GM04504 (cell line): ENCODE data around the gene MRGPRD.

ENCODE experiments used
- DNase-seq: peaks from one replicate; pipeline ENCODE4 v3.0.0-alpha.2; 2012; ENCODE audit warnings: low read depth

Gene MRGPRD

DNA sequence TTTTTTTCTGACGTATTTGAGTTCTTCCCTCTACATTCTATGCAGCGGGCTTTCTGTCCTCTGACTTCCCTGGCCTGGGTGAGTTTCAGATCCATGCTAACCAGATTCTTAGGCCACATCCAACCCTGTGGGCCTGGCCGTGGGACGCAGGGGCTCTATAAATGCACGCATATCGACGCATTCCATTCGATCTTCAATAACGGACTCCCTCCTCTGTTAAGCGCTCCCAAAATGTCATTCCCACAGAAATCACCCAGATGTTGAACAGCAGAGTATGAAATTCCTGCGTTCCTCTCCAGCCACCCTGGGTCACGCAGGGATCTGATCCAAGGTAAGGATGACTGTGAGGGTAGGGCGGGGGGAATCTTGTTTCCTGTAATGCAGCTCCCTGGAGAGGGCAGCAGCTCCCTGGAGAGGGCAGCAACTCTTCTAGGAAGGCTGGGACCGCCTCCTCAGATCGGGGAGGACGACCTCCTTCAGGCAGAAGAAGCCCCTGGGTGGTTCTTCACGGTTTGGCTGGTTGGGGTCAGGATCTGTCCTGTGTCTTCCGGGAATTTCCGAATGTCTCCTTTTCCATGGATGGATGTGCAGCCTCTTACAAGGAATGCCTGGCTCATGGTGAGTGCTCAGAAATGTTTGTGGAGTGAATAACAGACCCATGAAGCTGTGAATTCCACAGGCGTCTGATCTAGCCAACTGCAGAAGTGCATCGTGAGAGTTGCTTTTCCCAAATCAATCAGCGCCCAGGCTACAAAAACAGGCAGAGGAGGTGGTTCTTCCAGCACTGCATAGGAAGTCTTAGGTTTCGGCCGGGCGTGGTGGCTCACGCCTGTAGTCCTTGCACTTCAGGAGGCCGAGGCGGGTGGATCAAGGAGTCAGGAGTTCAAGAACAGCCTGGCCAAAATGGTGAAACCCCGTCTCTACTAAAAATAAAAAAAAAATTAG is 12.2 kb downstream of the MRGPRD start:
- no peak for DNase-seq

GRCh38 chr11:68966894-68967780 is 13.6 kb downstream of the MRGPRD start:
- no peak for DNase-seq

DNA sequence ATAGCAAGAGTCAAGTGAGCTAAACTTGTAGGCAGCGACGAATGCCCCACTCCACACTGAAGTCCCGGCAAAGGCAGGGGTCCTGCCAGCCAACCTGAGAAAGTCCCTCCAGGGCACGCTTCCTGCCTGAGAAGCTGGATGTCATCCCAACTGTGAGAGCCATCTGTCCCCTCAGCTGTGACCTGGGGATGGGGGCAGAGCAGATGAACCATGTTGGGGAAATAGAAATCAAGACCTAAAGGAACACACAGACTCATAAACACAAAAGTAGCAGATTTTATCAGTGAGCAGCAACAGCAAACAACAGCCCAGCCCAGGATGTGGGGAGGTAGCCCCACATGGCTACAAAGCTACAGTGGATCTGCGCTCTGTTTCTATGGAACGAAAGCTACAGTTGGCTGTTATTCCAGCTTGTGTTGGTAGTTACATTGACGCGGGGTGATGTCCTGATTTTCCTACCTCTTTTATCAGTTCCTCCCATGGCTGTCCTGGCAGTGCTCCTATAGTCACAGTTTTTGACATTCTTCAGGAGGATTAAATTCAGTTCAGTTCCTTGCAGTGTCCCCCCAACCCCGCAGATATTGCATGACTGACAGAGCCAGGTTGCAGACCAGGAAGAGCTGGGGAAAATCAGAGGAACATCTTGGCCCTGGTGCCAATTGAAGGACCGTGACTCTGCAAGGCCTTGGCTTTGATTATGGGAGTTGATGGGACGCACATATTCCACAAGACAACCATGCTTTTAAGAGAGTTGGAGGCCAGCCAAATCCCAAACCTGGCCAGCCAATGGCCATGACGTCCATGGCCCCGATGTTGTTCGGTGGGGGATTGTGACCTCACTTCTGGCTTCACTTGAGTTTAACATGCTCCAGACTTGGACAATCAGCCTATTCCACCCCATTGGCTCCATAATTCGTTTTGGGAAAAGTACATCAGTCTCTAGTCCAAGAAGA is 14.6 kb downstream of the MRGPRD start:
- DNase-seq: no peak

DNA sequence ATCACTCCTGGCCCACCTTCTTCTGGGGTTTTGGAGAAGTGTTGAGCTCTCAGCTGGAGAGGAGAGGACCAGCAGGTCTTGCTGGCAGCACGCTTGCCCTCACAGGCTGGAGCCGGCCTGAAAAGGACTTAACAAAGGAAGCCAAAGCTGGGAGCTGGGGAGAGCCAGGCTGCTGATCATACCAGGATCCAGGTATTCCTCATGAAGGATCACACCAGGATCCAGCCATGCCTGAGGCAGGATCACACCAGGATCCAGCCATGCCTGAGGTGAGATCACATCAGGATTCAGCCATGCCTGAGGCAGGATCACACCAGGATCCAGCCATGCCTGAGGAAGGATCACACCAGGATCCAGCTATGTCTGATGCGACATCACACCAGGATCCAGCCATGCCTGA is 17.0 kb downstream of the MRGPRD start:
- no peak for DNase-seq

DNA sequence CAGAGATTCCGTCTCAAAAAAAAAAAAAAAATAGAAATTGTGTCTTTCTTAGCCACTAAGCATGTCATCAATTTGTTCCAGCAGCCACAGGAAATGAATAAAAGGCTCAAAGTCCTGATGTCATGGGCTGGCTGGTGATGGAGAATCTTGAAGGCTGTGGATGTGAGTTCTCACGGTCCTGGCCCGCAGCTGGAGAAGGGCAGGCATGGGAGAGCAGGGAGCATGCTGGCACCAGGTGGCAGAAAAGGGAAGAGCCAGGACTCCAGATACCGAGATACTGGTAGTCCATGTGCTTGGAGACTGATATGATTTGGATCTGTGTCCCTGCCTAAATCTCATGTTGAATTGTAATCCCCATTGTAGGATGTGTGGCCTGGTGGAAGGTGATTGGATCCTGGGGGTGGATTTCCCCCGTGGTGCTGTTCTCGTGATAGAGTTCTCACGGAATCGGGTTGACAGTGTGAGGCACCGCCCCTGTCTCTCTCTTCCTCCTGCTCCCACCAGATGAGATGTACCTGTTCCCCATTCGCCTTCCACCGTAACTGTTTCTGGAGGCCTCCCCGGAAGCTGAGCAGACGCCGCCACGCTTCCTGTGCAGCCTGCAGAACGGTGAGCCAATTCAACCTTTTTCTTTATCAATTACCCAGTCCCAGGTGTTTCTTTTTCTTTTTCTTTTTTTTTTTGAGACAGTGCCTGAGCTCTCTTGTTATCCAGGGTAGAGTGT is 18.1 kb downstream of the MRGPRD start:
- no peak for DNase-seq

DNA sequence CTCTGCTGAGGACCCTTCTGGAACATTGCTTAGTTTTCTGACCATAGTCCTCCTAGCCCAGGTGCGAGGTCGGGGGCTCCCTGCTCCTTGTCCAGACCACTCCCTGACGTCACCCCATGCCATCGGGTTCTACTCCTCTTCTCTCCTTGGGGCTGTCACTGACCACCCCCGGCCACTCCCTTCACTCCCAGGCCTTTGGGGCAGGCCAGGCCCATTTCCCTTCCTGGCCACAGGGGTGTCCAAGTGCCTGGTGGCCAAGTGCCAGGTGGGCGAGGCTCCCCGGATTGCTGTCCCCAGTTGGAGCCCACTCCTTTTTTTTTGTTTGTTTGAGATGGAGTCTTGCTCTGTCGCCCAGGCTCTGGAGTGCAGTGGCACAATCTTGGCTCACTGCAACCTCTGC is 19.5 kb downstream of the MRGPRD start:
- DNase-seq: no peak

- DNase-seq: no peak
Observed at GRCh38 chr11:68960294-68961071, 20.3 kb downstream of the MRGPRD start.

DNA sequence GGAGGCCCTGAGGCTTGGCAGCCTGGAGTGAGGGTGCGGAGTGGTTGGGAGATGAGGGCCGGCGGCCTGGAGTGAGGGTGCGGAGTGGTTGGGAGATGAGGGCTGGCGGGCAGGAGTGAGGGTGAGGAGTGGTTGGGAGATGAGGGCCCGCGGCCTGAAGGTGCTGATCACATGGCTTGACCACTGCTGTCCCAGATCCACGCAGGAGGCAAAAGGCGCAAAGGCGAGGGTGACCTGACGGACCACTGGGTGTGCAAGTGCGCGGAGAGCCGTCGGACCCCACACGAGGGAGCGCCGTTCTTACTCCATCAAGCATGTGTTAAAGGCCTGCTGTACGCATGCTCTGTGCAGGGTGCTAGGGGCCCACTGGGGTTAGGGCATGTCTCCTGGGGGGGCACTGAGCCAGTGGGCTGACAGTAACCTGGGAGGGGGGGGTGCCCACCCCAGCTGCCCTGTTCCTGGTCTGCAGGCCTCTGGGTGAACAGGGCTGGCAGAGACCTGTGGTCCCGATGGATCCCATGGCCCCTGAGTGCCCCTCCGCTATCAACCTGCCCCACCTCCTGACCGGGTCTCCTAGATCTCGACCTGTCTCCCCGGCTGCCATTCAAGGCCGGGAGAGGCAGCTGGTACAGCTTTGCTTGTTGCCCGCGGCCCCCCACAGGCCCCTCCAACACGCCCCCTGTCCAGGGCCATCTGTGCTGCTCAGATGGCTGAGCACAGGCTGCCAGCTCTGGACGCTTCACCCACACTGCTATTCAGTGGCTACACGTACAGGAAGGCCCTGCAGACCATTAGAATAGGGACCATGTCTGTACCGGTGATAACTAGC is 21.1 kb downstream of the MRGPRD start:
- no peak for DNase-seq

DNA sequence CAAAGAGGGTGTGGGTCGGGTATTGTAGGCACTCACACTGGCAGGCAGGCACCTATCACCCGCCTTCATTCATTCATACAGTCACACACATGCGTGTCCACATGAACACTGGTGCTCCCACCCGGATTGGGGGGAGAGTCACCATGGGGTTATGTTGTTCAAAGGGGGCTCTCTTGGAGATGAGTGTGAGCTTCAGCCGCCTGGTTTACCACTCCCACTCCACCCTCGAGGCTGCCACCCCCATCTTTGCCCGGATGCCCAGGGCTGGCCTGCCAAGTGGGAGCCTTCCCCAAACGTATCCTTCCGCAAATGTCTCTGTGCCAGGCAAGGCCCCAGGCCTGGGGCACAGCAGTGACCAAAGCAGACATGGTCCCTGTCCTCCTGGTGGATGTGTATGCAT is 22.6 kb downstream of the MRGPRD start:
- no peak for DNase-seq

- DNase-seq: no peak
Observed at GRCh38 chr11:68956547-68957254, 24.1 kb downstream of the MRGPRD start.

DNA sequence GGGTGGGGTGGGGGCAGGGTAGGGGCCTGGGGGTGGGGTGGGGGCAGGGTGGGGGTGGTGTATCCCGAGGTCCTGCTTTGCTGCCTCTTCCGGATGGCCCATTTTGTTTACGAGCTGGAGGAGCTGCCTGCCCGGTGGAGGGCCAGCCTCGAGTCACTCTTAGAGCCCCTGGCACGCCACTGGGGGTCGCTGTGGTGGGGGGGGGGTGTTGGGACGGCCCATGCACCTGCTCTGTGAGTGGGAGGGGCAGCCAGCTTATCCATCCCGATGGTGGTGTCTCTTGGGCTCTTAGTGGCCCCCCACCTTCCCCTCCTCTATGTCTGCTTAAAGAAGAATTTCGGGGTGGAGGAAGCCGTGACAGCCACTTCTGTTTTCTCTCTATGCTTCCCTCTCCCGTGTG is 24.6 kb downstream of the MRGPRD start:
- DNase-seq: no peak

- no peak for DNase-seq
Observed at GRCh38 chr11:68955607-68955958, 25.2 kb downstream of the MRGPRD start.

GRCh38 chr11:68954836-68955606 is 25.8 kb downstream of the MRGPRD start:
- DNase-seq: no peak

GRCh38 chr11:68950762-68951161 is 30.0 kb downstream of the MRGPRD start:
- no peak for DNase-seq

DNA sequence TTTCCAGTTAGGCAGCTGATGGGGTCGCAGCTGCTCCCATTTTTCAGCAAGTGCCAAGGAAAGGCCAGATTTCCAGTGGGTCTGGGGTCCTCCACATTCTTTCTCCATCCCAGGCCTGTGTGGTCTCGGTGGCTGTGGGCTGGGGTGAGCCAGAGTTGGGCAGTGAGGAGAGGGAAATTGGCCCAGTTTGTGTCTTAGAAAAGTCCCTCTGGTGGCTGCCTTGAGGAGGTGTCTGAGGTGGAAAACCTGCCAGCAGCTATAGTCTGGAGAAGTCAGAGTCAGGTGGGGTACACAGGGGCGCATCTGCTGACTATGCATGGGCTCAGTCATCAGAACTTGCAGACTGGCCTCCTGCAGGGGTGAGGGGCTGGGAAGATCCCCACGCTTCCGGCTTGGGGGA is 30.5 kb downstream of the MRGPRD start:
- DNase-seq: no peak

DNA sequence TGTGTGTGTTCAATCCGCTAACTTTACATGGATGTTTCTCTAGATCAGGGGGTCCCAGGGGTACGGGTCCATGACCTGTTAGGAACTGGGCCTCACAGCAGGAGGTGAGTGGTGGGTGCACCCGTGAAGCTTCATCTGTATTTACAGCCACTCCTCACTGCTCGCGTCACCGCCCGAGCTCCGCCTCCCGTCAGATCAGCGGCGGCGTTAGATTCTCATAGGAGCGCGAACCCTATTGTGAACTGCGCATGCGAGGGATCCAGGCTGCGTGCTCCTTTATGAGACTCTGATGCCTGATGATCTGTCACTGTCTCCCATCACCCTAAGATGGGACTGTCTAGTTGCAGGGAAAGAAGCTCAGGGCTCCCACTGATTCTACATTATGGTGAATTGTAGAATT is 31.9 kb downstream of the MRGPRD start:
- no peak for DNase-seq

- DNase-seq: no peak
Observed at GRCh38 chr11:68948496-68948895, 32.3 kb downstream of the MRGPRD start.

GRCh38 chr11:68947151-68947550 is 33.6 kb downstream of the MRGPRD start:
- DNase-seq: no peak
